Measurements from ENCODE around the gene ROPN1L. TPM values are rescaled to one million over a fixed set of nuclear protein-coding genes. Genes with fewer than 3 reads are reported as not detected.

ROPN1L gene
- total and polyA plus RNA-seq, 3 donors from 2014 or later: 199 to 538 (median 333) TPM

DNA sequence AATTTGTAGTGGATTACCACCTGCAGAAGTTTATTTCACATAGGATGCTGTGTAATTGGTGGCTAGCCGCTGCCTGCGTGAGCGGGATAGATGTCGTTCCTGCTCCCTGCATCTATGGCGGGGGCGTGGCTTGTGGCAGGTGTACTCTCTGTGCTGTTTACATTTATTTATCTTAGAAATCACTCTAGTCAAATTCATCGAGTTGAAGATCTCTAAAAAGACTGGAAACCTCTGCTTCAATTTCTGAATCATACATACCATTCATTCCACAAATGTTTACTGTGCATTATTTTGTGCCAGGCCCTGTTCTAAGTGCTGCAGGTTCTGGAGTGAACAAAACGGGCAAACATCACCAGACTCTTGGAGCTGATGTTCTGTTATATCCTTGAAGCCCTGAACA, 11.9 kb downstream of the ROPN1L start:
- 85 to 89% methylated on average over 8 of the region's 8 CpGs for WGBS, 2 donors
- no peak for DNase-seq
- H3K27me3 ChIP-seq: no peaks in the 10 kb centered on the region
- TF ChIP-seq, protein P1, sequence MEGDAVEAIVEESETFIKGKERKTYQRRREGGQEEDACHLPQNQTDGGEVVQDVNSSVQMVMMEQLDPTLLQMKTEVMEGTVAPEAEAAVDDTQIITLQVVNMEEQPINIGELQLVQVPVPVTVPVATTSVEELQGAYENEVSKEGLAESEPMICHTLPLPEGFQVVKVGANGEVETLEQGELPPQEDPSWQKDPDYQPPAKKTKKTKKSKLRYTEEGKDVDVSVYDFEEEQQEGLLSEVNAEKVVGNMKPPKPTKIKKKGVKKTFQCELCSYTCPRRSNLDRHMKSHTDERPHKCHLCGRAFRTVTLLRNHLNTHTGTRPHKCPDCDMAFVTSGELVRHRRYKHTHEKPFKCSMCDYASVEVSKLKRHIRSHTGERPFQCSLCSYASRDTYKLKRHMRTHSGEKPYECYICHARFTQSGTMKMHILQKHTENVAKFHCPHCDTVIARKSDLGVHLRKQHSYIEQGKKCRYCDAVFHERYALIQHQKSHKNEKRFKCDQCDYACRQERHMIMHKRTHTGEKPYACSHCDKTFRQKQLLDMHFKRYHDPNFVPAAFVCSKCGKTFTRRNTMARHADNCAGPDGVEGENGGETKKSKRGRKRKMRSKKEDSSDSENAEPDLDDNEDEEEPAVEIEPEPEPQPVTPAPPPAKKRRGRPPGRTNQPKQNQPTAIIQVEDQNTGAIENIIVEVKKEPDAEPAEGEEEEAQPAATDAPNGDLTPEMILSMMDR (IDR thresholded peaks at IDR 0.05): no peak
- no peak for TF ChIP-seq POLR2A (IDR thresholded peaks at IDR 0.05)
- no peaks in the 10 kb centered on the region for H3K4me1 ChIP-seq
- no peak overlapping the region for H3K27ac ChIP-seq
- H3K4me3 ChIP-seq: no peak overlapping the region
- no peaks in the 10 kb centered on the region for H3K9me3 ChIP-seq
- intact Hi-C loops (cut with DNase I; ENCODE audit: low total_unique reads): no loop called here
- H3K36me3 ChIP-seq (ENCODE audit: low read depth, missing control alignments): no peaks in the 10 kb centered on the region

- Histone ChIP-seq H3K4me3 (no peak overlapping the region), H3K9me3 (no peaks in the 10 kb centered on the region), H3K27me3 (no peaks in the 10 kb centered on the region), H3K27ac (no peak overlapping the region), H3K36me3 (ENCODE audit: low read depth, missing control alignments) (no peaks in the 10 kb centered on the region), H3K4me1 (no peaks in the 10 kb centered on the region)
- TF ChIP-seq, protein P1 (IDR thresholded peaks at IDR 0.05): no peak
- no peak for TF ChIP-seq POLR2A (IDR thresholded peaks at IDR 0.05)
- intact Hi-C loops (cut with DNase I; ENCODE audit: low total_unique reads): loop anchor here (5.0 kb wide), 1 partner anchor 173 kb away; no protein-coding TSS in a partner anchor
- WGBS, 2 donors: 90 to 91% methylated on average over 16 to 19 of the region's 19 CpGs
- DNase-seq: no peak
Measured at GRCh38 chr5:10454591-10455276, 13.1 kb downstream of the ROPN1L start.

GRCh38 chr5:10455277-10455670, 13.6 kb downstream of the ROPN1L start:
- no peak for DNase-seq
- no peak overlapping the region for H3K27ac ChIP-seq
- intact Hi-C loops (cut with DNase I; ENCODE audit: low total_unique reads): loop anchor here (5.0 kb wide), 1 partner anchor 172 kb away; no protein-coding TSS in a partner anchor

GRCh38 chr5:10456583-10457420, 15.1 kb downstream of the ROPN1L start:
- Histone ChIP-seq H3K9me3 (no peaks in the 10 kb centered on the region), H3K27ac (no peak overlapping the region), H3K36me3 (ENCODE audit: low read depth, missing control alignments) (no peaks in the 10 kb centered on the region), H3K4me1 (no peaks in the 10 kb centered on the region), H3K4me3 (no peak overlapping the region), H3K27me3 (no peaks in the 10 kb centered on the region)
- intact Hi-C loops (cut with DNase I; ENCODE audit: low total_unique reads): loop anchor here (5.0 kb wide), 1 partner anchor 170 kb away; no protein-coding TSS in a partner anchor
- DNase-seq: no peak
- WGBS, 2 donors: 77 to 85% methylated on average over 23 to 26 of the region's 26 CpGs
- TF ChIP-seq, protein P1 (IDR thresholded peaks at IDR 0.05): no peak
- no peak for TF ChIP-seq POLR2A (IDR thresholded peaks at IDR 0.05)

More at GRCh38 chr5:10455277-10455670, 13.6 kb downstream of the ROPN1L start:
- Histone ChIP-seq H3K4me1 (no peaks in the 10 kb centered on the region), H3K27me3 (no peaks in the 10 kb centered on the region), H3K36me3 (ENCODE audit: low read depth, missing control alignments) (no peaks in the 10 kb centered on the region), H3K4me3 (no peak overlapping the region), H3K9me3 (no peaks in the 10 kb centered on the region)
- WGBS, 2 donors: 84 to 89% methylated on average over 6 to 14 of the region's 14 CpGs
- no peak for TF ChIP-seq POLR2A (IDR thresholded peaks at IDR 0.05)
- TF ChIP-seq, protein P1 (IDR thresholded peaks at IDR 0.05): no peak
